Measurements from ENCODE around the gene APOA4. TPM values are rescaled to one million over a fixed set of nuclear protein-coding genes. Genes with fewer than 3 reads are reported as not detected.

Gene APOA4
- total RNA-seq, 1 experiment from 2014 or later, result not detected

- DNase-seq, result no peak
- H3K4me1 Mint-ChIP-seq (ENCODE audit: low read depth, unreplicated experiment), result peaks cover 8% of the 10 kb centered on the region
- no peaks in the 10 kb centered on the region for H3K9me3 Mint-ChIP-seq (ENCODE audit: low read depth, unreplicated experiment)
- H3K27ac Mint-ChIP-seq (ENCODE audit: unreplicated experiment), result no peak overlapping the region
- no peaks in the 10 kb centered on the region for H3K36me3 Mint-ChIP-seq (ENCODE audit: insufficient read depth, unreplicated experiment)
- CTCF ChIA-PET, result no interaction called here
- intact Hi-C loops (cut with micrococcal nuclease; ENCODE audit: unreplicated experiment), result no loop called here
- TF ChIP-seq, protein P1, sequence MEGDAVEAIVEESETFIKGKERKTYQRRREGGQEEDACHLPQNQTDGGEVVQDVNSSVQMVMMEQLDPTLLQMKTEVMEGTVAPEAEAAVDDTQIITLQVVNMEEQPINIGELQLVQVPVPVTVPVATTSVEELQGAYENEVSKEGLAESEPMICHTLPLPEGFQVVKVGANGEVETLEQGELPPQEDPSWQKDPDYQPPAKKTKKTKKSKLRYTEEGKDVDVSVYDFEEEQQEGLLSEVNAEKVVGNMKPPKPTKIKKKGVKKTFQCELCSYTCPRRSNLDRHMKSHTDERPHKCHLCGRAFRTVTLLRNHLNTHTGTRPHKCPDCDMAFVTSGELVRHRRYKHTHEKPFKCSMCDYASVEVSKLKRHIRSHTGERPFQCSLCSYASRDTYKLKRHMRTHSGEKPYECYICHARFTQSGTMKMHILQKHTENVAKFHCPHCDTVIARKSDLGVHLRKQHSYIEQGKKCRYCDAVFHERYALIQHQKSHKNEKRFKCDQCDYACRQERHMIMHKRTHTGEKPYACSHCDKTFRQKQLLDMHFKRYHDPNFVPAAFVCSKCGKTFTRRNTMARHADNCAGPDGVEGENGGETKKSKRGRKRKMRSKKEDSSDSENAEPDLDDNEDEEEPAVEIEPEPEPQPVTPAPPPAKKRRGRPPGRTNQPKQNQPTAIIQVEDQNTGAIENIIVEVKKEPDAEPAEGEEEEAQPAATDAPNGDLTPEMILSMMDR (IDR thresholded peaks at IDR 0.05; ENCODE audit: unreplicated experiment), result no peak
- no peak overlapping the region for H3K4me3 Mint-ChIP-seq (ENCODE audit: low read depth, unreplicated experiment)
- no peaks in the 10 kb centered on the region for H3K27me3 Mint-ChIP-seq (ENCODE audit: unreplicated experiment)
- BruUV-seq (replicated peaks), result no TSS peak
Observed at GRCh38 chr11:116855413-116855812, 32.3 kb upstream of the APOA4 start.

DNA sequence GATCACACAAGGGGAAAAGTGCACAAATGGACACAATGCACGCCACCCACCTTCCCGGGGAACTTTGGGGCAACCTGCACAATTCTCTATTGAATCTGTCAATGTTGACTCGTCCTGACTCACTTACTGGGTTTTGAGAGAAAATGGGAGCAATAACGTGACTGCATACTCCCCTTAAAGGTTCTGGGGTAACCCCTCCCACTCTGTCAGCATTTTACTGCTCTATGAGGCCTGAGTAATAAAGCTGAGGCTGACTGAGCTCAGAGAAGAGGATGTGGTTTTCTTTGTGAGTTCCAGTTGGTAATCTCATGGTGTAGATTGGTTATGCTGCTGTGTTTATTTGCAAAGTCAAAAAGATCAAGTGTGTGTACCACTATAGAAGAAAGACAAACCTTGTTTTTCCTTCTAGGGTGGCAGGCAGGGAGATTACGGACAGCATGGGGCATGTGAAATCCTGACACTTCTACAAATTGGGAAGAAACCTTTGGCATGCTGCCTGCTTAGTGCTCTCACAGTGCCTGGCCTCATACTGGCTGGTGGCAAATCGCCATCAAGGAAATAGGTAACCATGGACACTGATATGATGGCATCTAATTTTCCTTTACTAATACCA, 30.5 kb upstream of the APOA4 start:
- Mint-ChIP-seq H3K36me3 (ENCODE audit: insufficient read depth, unreplicated experiment) (no peaks in the 10 kb centered on the region), H3K4me1 (ENCODE audit: low read depth, unreplicated experiment) (peaks cover 8% of the 10 kb centered on the region), H3K27me3 (ENCODE audit: unreplicated experiment) (no peaks in the 10 kb centered on the region), H3K27ac (ENCODE audit: unreplicated experiment) (no peak overlapping the region), H3K9me3 (ENCODE audit: low read depth, unreplicated experiment) (no peaks in the 10 kb centered on the region), H3K4me3 (ENCODE audit: low read depth, unreplicated experiment) (no peak overlapping the region)
- peak; percentile 38 for DNase-seq
- CTCF ChIA-PET, result interaction anchor here (0.5 to 0.6 kb wide), 2 partner anchors 26 to 80 kb away, joined by 3 to 4 read pairs; no protein-coding TSS in a partner anchor
- intact Hi-C loops (cut with micrococcal nuclease; ENCODE audit: unreplicated experiment), result no loop called here
- TF ChIP-seq, protein P1 (IDR thresholded peaks at IDR 0.05; ENCODE audit: unreplicated experiment), result no peak
- BruUV-seq (replicated peaks), result no TSS peak

GRCh38 chr11:116852261-116853031, 29.3 kb upstream of the APOA4 start:
- Mint-ChIP-seq H3K27me3 (ENCODE audit: unreplicated experiment) (no peaks in the 10 kb centered on the region), H3K9me3 (ENCODE audit: low read depth, unreplicated experiment) (no peaks in the 10 kb centered on the region), H3K4me1 (ENCODE audit: low read depth, unreplicated experiment) (peaks cover 8% of the 10 kb centered on the region), H3K27ac (ENCODE audit: unreplicated experiment) (no peak overlapping the region), H3K36me3 (ENCODE audit: insufficient read depth, unreplicated experiment) (no peaks in the 10 kb centered on the region), H3K4me3 (ENCODE audit: low read depth, unreplicated experiment) (no peak overlapping the region)
- CTCF ChIA-PET, result interaction anchor here (0.5 kb wide), 1 partner anchor 81 kb away, joined by 3 read pairs; no protein-coding TSS in a partner anchor
- TF ChIP-seq, protein P1 (IDR thresholded peaks at IDR 0.05; ENCODE audit: unreplicated experiment), result no peak
- intact Hi-C loops (cut with micrococcal nuclease; ENCODE audit: unreplicated experiment), result no loop called here
- no TSS peak for BruUV-seq (replicated peaks)
- DNase-seq, result no peak

- Mint-ChIP-seq H3K27ac (ENCODE audit: unreplicated experiment) (no peak overlapping the region), H3K4me3 (ENCODE audit: low read depth, unreplicated experiment) (no peak overlapping the region), H3K9me3 (ENCODE audit: low read depth, unreplicated experiment) (no peaks in the 10 kb centered on the region), H3K36me3 (ENCODE audit: insufficient read depth, unreplicated experiment) (no peaks in the 10 kb centered on the region), H3K27me3 (ENCODE audit: unreplicated experiment) (no peaks in the 10 kb centered on the region), H3K4me1 (ENCODE audit: low read depth, unreplicated experiment) (peaks cover 8% of the 10 kb centered on the region)
- intact Hi-C loops (cut with micrococcal nuclease; ENCODE audit: unreplicated experiment), result no loop called here
- BruUV-seq (replicated peaks), result no TSS peak
- CTCF ChIA-PET, result no interaction called here
- no peak for DNase-seq
- TF ChIP-seq, protein P1 (IDR thresholded peaks at IDR 0.05; ENCODE audit: unreplicated experiment), result no peak
Observed at GRCh38 chr11:116851626-116852025, 28.5 kb upstream of the APOA4 start.

Data from Calu3 (cell line).